ENCODE data around the gene SH3RF3.

The SH3RF3 gene

GRCh38 chr2:109313343-109313742 lies 184.3 kb downstream of the SH3RF3 start:
- no peak overlapping the region for H3K9ac ChIP-seq
- no peak overlapping the region for H3K27ac ChIP-seq
- H3K36me3 ChIP-seq: no peaks in the 10 kb centered on the region
- no peak for TF ChIP-seq Cebpa-rat (IDR thresholded peaks at IDR 0.05)
- peaks cover 46 to 70% (median 66%) of the 10 kb centered on the region in 11 experiments for H4K20me1 ChIP-seq
- H3K27me3 ChIP-seq: no peaks in the 10 kb centered on the region
- peaks cover 0 to 4% (median 3%) of the 10 kb centered on the region in 11 experiments; a peak in 7 of 22 replicates for H3K9me3 ChIP-seq (replicated peaks in 1 of 11)
- peak overlapping the region in 7 of 11 experiments; percentile 4 to 37 (median 25); a peak in 8 of 22 replicates for H3K4me2 ChIP-seq
- H3K4me3 ChIP-seq: no peak overlapping the region
- H3K4me1 ChIP-seq: peaks cover 20 to 55% (median 44%) of the 10 kb centered on the region in 10 experiments

GRCh38 chr2:109316091-109316490 lies 187.1 kb downstream of the SH3RF3 start:
- no peak for TF ChIP-seq Cebpa-rat (IDR thresholded peaks at IDR 0.05)
- Histone ChIP-seq H3K9ac (no peak overlapping the region), H3K4me3 (no peak overlapping the region), H4K20me1 (peaks cover 53 to 97% (median 93%) of the 10 kb centered on the region in 11 experiments), H3K27ac (peak overlapping the region in 2 of 11 experiments; percentile 70 to 79; a peak in 1 of 22 replicates), H3K36me3 (peaks cover 0 to 11% (median 0%) of the 10 kb centered on the region in 11 experiments; a peak in 1 of 22 replicates), H3K4me2 (peak overlapping the region in 10 of 11 experiments; percentile 0 to 91 (median 84); a peak in 12 of 22 replicates), H3K4me1 (peaks cover 41 to 78% (median 67%) of the 10 kb centered on the region in 10 experiments), H3K27me3 (no peaks in the 10 kb centered on the region), H3K9me3 (replicated peaks in 1 of 11) (no peaks in the 10 kb centered on the region)

GRCh38 chr2:109317471-109318095 lies 188.6 kb downstream of the SH3RF3 start:
- Histone ChIP-seq H3K9me3 (replicated peaks in 1 of 11) (no peaks in the 10 kb centered on the region), H3K4me3 (0 out of 20 replicates have a peak overlapping the region, but pooled peaks of 2 of the 10 experiments have one; percentile 0 to 4)
- TF ChIP-seq Cebpa-rat (IDR thresholded peaks at IDR 0.05): no peak

GRCh38 chr2:109318150-109318948 lies 189.3 kb downstream of the SH3RF3 start:
- H3K27me3 ChIP-seq: no peaks in the 10 kb centered on the region
- H3K9ac ChIP-seq: peak overlapping the region in 10 of 11 experiments; percentile 14 to 74 (median 44); a peak in 18 of 22 replicates
- peaks cover 0 to 4% (median 0%) of the 10 kb centered on the region in 11 experiments; a peak in 3 of 22 replicates for H3K9me3 ChIP-seq (replicated peaks in 1 of 11)
- H3K4me1 ChIP-seq: peaks cover 49 to 81% (median 65%) of the 10 kb centered on the region in 10 experiments
- H3K36me3 ChIP-seq: peaks cover 0 to 11% (median 0%) of the 10 kb centered on the region in 11 experiments; a peak in 3 of 22 replicates
- peak overlapping the region in 8 of 11 experiments; percentile 22 to 80 (median 65); a peak in 15 of 22 replicates for H3K27ac ChIP-seq
- peak overlapping the region; percentile 63 to 91 (median 83) for H3K4me2 ChIP-seq
- H4K20me1 ChIP-seq: peaks cover 49 to 100% (median 95%) of the 10 kb centered on the region in 11 experiments
- H3K4me3 ChIP-seq: peak overlapping the region in 2 of 10 experiments; percentile 0 to 4; a peak in 1 of 20 replicates
- TF ChIP-seq Cebpa-rat (IDR thresholded peaks at IDR 0.05): peak in 8 of 11 experiments; percentile 13 to 93 (median 72); a peak in 11 of 22 replicates

More at GRCh38 chr2:109317471-109318095, 188.6 kb downstream of the SH3RF3 start:
- H3K36me3 ChIP-seq: peaks cover 0 to 11% (median 0%) of the 10 kb centered on the region in 11 experiments; a peak in 2 of 22 replicates
- peaks cover 49 to 76% (median 69%) of the 10 kb centered on the region in 10 experiments for H3K4me1 ChIP-seq
- H3K27me3 ChIP-seq: no peaks in the 10 kb centered on the region
- H3K27ac ChIP-seq: peak overlapping the region in 8 of 11 experiments; percentile 33 to 80 (median 65); a peak in 16 of 22 replicates
- peaks cover 53 to 100% (median 97%) of the 10 kb centered on the region in 11 experiments for H4K20me1 ChIP-seq
- peak overlapping the region in 10 of 11 experiments; percentile 11 to 74 (median 44); a peak in 16 of 22 replicates for H3K9ac ChIP-seq
- peak overlapping the region; percentile 63 to 91 (median 83) for H3K4me2 ChIP-seq

GRCh38 chr2:109318949-109319342 lies 189.9 kb downstream of the SH3RF3 start:
- peak overlapping the region; percentile 63 to 91 (median 83) for H3K4me2 ChIP-seq
- peaks cover 44 to 100% (median 92%) of the 10 kb centered on the region in 11 experiments for H4K20me1 ChIP-seq
- no peaks in the 10 kb centered on the region for H3K27me3 ChIP-seq
- peak overlapping the region in 5 of 11 experiments; percentile 41 to 74 (median 67); a peak in 6 of 22 replicates for H3K9ac ChIP-seq
- H3K27ac ChIP-seq: peak overlapping the region in 7 of 11 experiments; percentile 56 to 80 (median 70); a peak in 13 of 22 replicates
- no peak overlapping the region for H3K4me3 ChIP-seq
- H3K36me3 ChIP-seq: peaks cover 0 to 16% (median 0%) of the 10 kb centered on the region in 11 experiments; a peak in 3 of 22 replicates
- H3K4me1 ChIP-seq: peaks cover 48 to 81% (median 59%) of the 10 kb centered on the region in 10 experiments
- H3K9me3 ChIP-seq (replicated peaks in 1 of 11): peaks cover 0 to 7% (median under 1%) of the 10 kb centered on the region in 11 experiments; a peak in 9 of 22 replicates
- TF ChIP-seq Cebpa-rat (IDR thresholded peaks at IDR 0.05): no peak

GRCh38 chr2:109320195-109320922 lies 191.4 kb downstream of the SH3RF3 start:
- Histone ChIP-seq H3K9me3 (replicated peaks in 1 of 11) (peaks cover 0 to 13% (median 8%) of the 10 kb centered on the region in 11 experiments; a peak in 11 of 22 replicates), H3K27ac (peak overlapping the region in 4 of 11 experiments; percentile 38 to 80 (median 74); a peak in 2 of 22 replicates), H3K4me3 (no peak overlapping the region), H3K9ac (0 out of 22 replicates have a peak overlapping the region, but pooled peaks of 1 of the 11 experiments have one; percentile 39), H3K4me2 (peak overlapping the region; percentile 59 to 91 (median 83)), H3K36me3 (peaks cover 0 to 19% (median 0%) of the 10 kb centered on the region in 11 experiments; a peak in 4 of 22 replicates), H3K27me3 (no peaks in the 10 kb centered on the region), H3K4me1 (peaks cover 59 to 90% (median 64%) of the 10 kb centered on the region in 10 experiments), H4K20me1 (peaks cover 31 to 100% (median 85%) of the 10 kb centered on the region in 11 experiments)
- no peak for TF ChIP-seq Cebpa-rat (IDR thresholded peaks at IDR 0.05)

GRCh38 chr2:109321570-109321969 lies 192.6 kb downstream of the SH3RF3 start:
- Histone ChIP-seq H4K20me1 (peaks cover 19 to 100% (median 82%) of the 10 kb centered on the region in 11 experiments), H3K9me3 (replicated peaks in 1 of 11) (peaks cover 0 to 13% (median 8%) of the 10 kb centered on the region in 11 experiments; a peak in 11 of 22 replicates), H3K4me1 (peaks cover 54 to 90% (median 68%) of the 10 kb centered on the region in 10 experiments), H3K27me3 (no peaks in the 10 kb centered on the region), H3K9ac (no peak overlapping the region), H3K36me3 (peaks cover 0 to 21% (median 0%) of the 10 kb centered on the region in 11 experiments; a peak in 4 of 22 replicates), H3K4me3 (no peak overlapping the region), H3K4me2 (no peak overlapping the region), H3K27ac (no peak overlapping the region)
- TF ChIP-seq Cebpa-rat (IDR thresholded peaks at IDR 0.05): no peak

Data from BLaER1 treated with 17β-estradiol and CSF1 and Interleukin-3, amounts not matched to agents 10 nM and 100 nM (cell line).